Brain microvascular endothelial cell (primary cell): ENCODE results near the gene PRPF18.
"Not testable (repeated sequence)": the region's sequence is repeated elsewhere in the genome, so short reads cannot be mapped to it uniquely, and the experiment has no call there.

ENCODE experiments used
- DNase-seq: peaks from one replicate; pipeline ENCODE4 v3.0.0-alpha.2; 2020
- H3K27ac ChIP-seq: fragments of 250-450 bp; sonication (Bioruptor Pico); 2 replicates; pipeline ENCODE4 v1.5.1; 2020; ENCODE audit warnings: mild to moderate bottlenecking, moderate library complexity
- H3K27me3 ChIP-seq: fragments of 250-450 bp; sonication (Bioruptor Pico); replicated peaks from 2 replicates; pipeline ENCODE4 v1.5.1; 2020; ENCODE audit warnings: mild to moderate bottlenecking
- H3K36me3 ChIP-seq: fragments of 250-450 bp; sonication (Bioruptor Pico); replicated peaks from 2 replicates; pipeline ENCODE4 v1.5.1; 2020; ENCODE audit warnings: mild to moderate bottlenecking
- H3K4me3 ChIP-seq: 2 replicates; pipeline ENCODE4 v1.5.1; 2011; ENCODE audit warnings: low read depth, mild to moderate bottlenecking, control low read depth, low read length, moderate library complexity
- in situ Hi-C: cut with HindIII; loops from 2 replicates; pipeline ENCODE4 v1.10.0; 2017; ENCODE audit warnings: low sequenced_read_pairs, low pct_ligation_motif_present
- TF ChIP-seq, protein P1 (sequence below): IDR thresholded peaks from 2 replicates; pipeline ENCODE4 v1.5.1; 2011; ENCODE audit warnings: low read depth, mild to moderate bottlenecking, moderate library complexity, low read length, control low read depth, inconsistent platforms; ENCODE audit errors: missing control alignments

The PRPF18 gene

DNA sequence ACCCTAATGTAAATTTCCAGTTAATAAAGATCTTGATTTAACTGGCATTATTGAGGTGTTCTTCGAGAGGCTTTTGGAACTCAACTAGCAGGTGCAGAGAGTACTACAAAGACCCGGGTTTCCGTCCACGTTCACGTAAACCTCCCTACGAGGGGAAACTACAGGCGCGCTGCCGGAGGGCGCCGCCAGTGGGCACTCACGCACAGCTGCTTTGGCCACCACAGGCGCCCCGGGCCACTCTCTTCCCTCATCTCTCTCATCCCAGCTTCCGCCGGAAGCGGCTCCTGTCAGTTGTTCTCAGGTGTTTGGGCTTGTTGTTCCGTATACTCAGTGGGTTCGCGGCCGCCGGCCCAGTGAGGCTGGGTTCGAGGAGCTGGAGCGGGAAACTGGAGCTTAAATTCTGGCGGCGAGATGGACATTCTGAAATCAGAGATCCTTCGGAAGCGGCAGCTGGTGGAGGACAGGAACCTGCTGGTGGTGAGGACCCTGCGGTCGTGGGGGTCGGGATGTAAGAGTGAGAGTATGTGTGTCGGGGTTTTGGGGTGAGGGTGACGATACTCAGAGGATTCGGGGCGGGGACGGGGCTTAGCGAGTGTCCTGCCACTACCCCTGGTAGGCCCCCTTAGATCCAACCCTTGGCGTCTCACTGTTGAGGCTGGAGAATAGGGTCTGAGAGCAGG lies at the start of gene PRPF18:
Gene PRPF18 (plus strand): TSS at position 290 of the 680 bp plus-strand sequence. CDS start 122 bp downstream, at position 412.
- peaks cover 2% of the 10 kb centered on the region for H3K36me3 ChIP-seq
- TF ChIP-seq, protein P1, sequence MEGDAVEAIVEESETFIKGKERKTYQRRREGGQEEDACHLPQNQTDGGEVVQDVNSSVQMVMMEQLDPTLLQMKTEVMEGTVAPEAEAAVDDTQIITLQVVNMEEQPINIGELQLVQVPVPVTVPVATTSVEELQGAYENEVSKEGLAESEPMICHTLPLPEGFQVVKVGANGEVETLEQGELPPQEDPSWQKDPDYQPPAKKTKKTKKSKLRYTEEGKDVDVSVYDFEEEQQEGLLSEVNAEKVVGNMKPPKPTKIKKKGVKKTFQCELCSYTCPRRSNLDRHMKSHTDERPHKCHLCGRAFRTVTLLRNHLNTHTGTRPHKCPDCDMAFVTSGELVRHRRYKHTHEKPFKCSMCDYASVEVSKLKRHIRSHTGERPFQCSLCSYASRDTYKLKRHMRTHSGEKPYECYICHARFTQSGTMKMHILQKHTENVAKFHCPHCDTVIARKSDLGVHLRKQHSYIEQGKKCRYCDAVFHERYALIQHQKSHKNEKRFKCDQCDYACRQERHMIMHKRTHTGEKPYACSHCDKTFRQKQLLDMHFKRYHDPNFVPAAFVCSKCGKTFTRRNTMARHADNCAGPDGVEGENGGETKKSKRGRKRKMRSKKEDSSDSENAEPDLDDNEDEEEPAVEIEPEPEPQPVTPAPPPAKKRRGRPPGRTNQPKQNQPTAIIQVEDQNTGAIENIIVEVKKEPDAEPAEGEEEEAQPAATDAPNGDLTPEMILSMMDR = peak; percentile 99
- H3K27ac ChIP-seq = peak within 1 kb of the TSS; percentile 55
- in situ Hi-C loops = no loop called here
- no peaks in the 10 kb centered on the region for H3K27me3 ChIP-seq
- peak within 1 kb of the TSS; percentile 96 for H3K4me3 ChIP-seq
- DNase-seq = peak; percentile 90

DNA sequence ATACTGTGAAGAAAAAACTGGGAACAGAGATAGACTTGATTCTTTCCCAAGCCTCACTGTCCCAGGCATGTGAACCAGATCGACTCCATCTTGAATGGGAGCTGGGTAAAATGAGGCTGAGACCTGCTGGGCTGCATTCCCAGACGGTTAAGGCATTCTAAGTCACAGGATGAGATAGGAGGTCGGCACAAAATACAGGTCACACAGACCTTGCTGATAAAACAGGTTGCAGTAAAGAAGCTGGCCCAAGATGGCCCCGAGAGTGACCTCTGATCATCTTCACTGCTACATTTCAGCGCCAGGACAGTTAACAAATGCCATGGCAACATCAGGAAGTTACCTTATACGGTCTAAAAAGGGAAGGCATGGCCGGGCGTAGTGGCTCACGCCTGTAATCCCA lies 48.8 kb upstream of the PRPF18 start:
- in situ Hi-C loops, DNase-seq, H3K27me3 ChIP-seq: not testable (repeated sequence)

GRCh38 chr10:13542533-13542932 lies 44.2 kb upstream of the PRPF18 start:
- TF ChIP-seq, protein P1 = no peak
- Histone ChIP-seq H3K27me3 (peaks cover 8% of the 10 kb centered on the region), H3K36me3 (no peaks in the 10 kb centered on the region), H3K4me3 (no peak overlapping the region), H3K27ac (no peak overlapping the region)
- in situ Hi-C loops = no loop called here
- no peak for DNase-seq

More for the DNA sequence above, 48.8 kb upstream of the PRPF18 start:
- not testable (repeated sequence) for H3K27ac ChIP-seq, H3K4me3 ChIP-seq, H3K36me3 ChIP-seq

DNA sequence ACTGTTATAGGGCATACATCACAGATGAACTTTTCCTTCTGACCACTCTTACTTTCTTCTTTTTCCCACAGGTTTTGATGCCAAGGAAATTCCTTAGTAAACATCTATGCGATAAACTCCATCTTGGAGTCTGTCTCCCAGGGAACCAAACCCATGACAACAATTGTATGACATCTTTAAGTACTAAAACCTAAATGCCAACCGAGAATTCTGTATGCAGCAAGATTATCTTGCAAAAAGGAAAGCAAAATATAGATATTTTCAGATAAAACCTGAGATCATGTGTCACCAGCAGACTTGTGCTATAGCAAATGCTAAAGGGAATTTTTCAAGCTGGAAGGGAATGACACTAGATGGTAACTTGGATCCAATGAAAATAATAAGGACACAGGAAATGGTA lies 36.0 kb upstream of the PRPF18 start:
- TF ChIP-seq, protein P1 = no peak
- H3K27me3 ChIP-seq = no peaks in the 10 kb centered on the region

DNA sequence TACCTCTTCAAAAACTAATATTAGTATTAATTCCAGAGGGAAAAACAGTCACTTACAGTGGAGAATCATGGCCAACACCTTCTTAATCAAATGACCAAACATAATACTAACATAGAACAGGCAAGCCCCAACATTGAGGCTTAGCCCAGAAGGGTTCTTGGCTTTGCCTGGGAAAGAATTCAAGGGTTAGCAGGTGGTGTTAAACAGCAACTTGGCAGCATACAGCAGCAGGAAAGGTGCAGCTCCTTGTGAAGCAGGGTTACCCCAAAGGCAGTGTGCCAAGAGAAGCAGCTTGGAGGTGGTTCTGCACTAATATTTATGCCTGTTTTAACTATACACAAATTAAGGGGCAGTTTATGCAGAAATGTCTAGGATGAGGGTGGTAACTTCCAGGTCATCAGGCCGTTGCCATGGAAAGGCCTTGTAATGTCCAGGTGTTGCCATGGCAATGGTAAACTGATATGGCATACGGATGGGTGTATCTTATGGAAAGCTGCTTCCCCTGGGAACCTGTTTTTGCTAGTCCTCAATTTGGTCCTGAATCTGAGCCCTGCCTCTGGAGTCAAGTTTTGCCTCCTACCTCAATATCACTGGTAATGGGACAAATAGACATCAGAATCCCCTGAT lies 30.8 kb upstream of the PRPF18 start:
- TF ChIP-seq, protein P1 = no peak
- no peak for DNase-seq
- no peaks in the 10 kb centered on the region for H3K36me3 ChIP-seq
- H3K4me3 ChIP-seq = no peak overlapping the region
- H3K27me3 ChIP-seq = no peaks in the 10 kb centered on the region
- in situ Hi-C loops = no loop called here
- no peak overlapping the region for H3K27ac ChIP-seq

More for the DNA sequence above, 36.0 kb upstream of the PRPF18 start:
- no peak overlapping the region for H3K4me3 ChIP-seq
- in situ Hi-C loops = no loop called here
- no peak overlapping the region for H3K27ac ChIP-seq
- no peak for DNase-seq
- H3K36me3 ChIP-seq = no peaks in the 10 kb centered on the region

- Histone ChIP-seq H3K27me3 (no peaks in the 10 kb centered on the region), H3K36me3 (no peaks in the 10 kb centered on the region), H3K27ac (no peak overlapping the region), H3K4me3 (no peak overlapping the region)
- DNase-seq = no peak
- in situ Hi-C loops = no loop called here
- TF ChIP-seq, protein P1 = no peak
Observed at GRCh38 chr10:13559124-13559700, 27.6 kb upstream of the PRPF18 start.
